Liver (tissue), 9 donors: Measurements from ENCODE around the gene SYNPO2. TPM values are rescaled to one million over a fixed set of nuclear protein-coding genes. Genes with fewer than 3 reads are reported as not detected.

Experiments used
- DNase-seq: peaks from one replicate; pipeline ENCODE4 v3.0.0-alpha.2; 2017; ENCODE audit warnings: low spot score
- H3K27ac ChIP-seq, 2 donors: one replicate each; pipeline ENCODE4 v1.7.0; 2013; ENCODE audit warnings: inconsistent platforms in 2 of 2, low read length in 2 of 2, control low read depth in 1 of 2, low read depth in 1 of 2, mild to moderate bottlenecking in 1 of 2
- H3K27me3 ChIP-seq, 4 donors: one replicate each; pipeline versions ENCODE4 v1.6.1 to v1.7.0; 2013; ENCODE audit warnings: low read length in 3 of 4, inconsistent platforms in 1 of 4, mild to moderate bottlenecking in 1 of 4, moderate library complexity in 1 of 4; ENCODE audit not compliant: control insufficient read depth in 4 of 4, insufficient read depth in 4 of 4
- H3K36me3 ChIP-seq, 4 donors: one replicate each; pipeline versions ENCODE4 v1.6.1 to v1.7.0; 2013; ENCODE audit warnings: low read length in 3 of 4, mild to moderate bottlenecking in 3 of 4, low read depth in 1 of 4, moderate library complexity in 1 of 4; ENCODE audit not compliant: control insufficient read depth in 4 of 4, insufficient read depth in 3 of 4
- H3K4me1 ChIP-seq, 4 donors: one replicate each; pipeline versions ENCODE4 v1.6.1 to v1.7.0; 2013; ENCODE audit warnings: low read length in 3 of 4, mild to moderate bottlenecking in 3 of 4, moderate library complexity in 1 of 4; ENCODE audit not compliant: control insufficient read depth in 4 of 4, insufficient read depth in 4 of 4
- H3K4me3 ChIP-seq, 3 donors: one replicate each; pipeline versions ENCODE4 v1.6.1 to v1.7.0; 2013; ENCODE audit warnings: low read length in 3 of 3, control low read depth in 1 of 3, low read depth in 1 of 3, mild to moderate bottlenecking in 1 of 3
- H3K9ac ChIP-seq, 2 donors: one replicate each; pipeline ENCODE4 v1.7.0; 2013; ENCODE audit warnings: low read length in 2 of 2, mild to moderate bottlenecking in 2 of 2, moderate library complexity in 2 of 2, control low read depth in 1 of 2, low read depth in 1 of 2
- H3K9me3 ChIP-seq, 4 donors: one replicate each; pipeline versions ENCODE4 v1.6.1 to v1.7.0; 2013; ENCODE audit warnings: low read length in 3 of 4; ENCODE audit not compliant: control insufficient read depth in 4 of 4
- ATF3 ChIP-seq: IDR thresholded peaks from 2 replicates; pipeline ENCODE4 v1.6.1; 2016; ENCODE audit warnings: antibody characterized with exemption
- EGR1 ChIP-seq, 2 donors: IDR thresholded peaks; 2 replicates each; pipeline ENCODE4 v1.6.1; 2016 to 2018; ENCODE audit warnings: antibody characterized with exemption in 2 of 2, low read depth in 2 of 2
- FOXA1 ChIP-seq: IDR thresholded peaks from 2 replicates; pipeline ENCODE4 v1.6.1; 2016; ENCODE audit warnings: antibody characterized with exemption
- FOXA2 ChIP-seq: IDR thresholded peaks from 2 replicates; pipeline ENCODE4 v1.6.1; 2016; ENCODE audit warnings: antibody characterized with exemption
- GABPA ChIP-seq, 2 donors: IDR thresholded peaks in 1 of 2; conservative IDR thresholded peaks in 1 of 2; 2 replicates each; pipeline ENCODE4 v1.6.1; 2016; ENCODE audit warnings: antibody characterized with exemption in 2 of 2, mild to moderate bottlenecking in 1 of 2, moderate library complexity in 1 of 2
- HNF4A ChIP-seq, 2 donors: conservative IDR thresholded peaks; 2 replicates each; pipeline ENCODE4 v1.6.1; 2016; ENCODE audit warnings: antibody characterized with exemption in 2 of 2, mild to moderate bottlenecking in 2 of 2
- HNF4G ChIP-seq: IDR thresholded peaks from 2 replicates; pipeline ENCODE4 v1.6.1; 2016; ENCODE audit warnings: antibody characterized with exemption
- JUND ChIP-seq, 2 donors: IDR thresholded peaks; 2 replicates each; pipeline ENCODE4 v1.6.1; 2016; ENCODE audit warnings: antibody characterized with exemption in 2 of 2
- NR2F2 ChIP-seq: IDR thresholded peaks from 2 replicates; pipeline ENCODE4 v1.6.1; 2016; ENCODE audit warnings: antibody characterized with exemption
- RAD21 ChIP-seq, 2 donors: IDR thresholded peaks; 2 replicates each; pipeline ENCODE4 v1.6.1; 2016; ENCODE audit warnings: antibody characterized with exemption in 2 of 2, mild to moderate bottlenecking in 2 of 2
- RXRA ChIP-seq, 2 donors: IDR thresholded peaks; 2 replicates each; pipeline ENCODE4 v1.6.1; 2017 to 2018; ENCODE audit warnings: antibody characterized with exemption in 2 of 2, mild to moderate bottlenecking in 1 of 2
- SP1 ChIP-seq: IDR thresholded peaks from 2 replicates; pipeline ENCODE4 v1.6.1; 2018; ENCODE audit warnings: antibody characterized with exemption, mild to moderate bottlenecking
- TAF1 ChIP-seq: conservative IDR thresholded peaks from 2 replicates; pipeline ENCODE4 v1.6.1; 2016; ENCODE audit warnings: antibody characterized with exemption, mild to moderate bottlenecking
- YY1 ChIP-seq: IDR thresholded peaks from 2 replicates; pipeline ENCODE4 v1.6.1; 2016; ENCODE audit warnings: antibody characterized with exemption, mild to moderate bottlenecking
- ZBTB33 ChIP-seq: IDR thresholded peaks from 2 replicates; pipeline ENCODE4 v1.6.1; 2016; ENCODE audit warnings: antibody characterized with exemption
- WGBS: extraction: QIAGEN DNeasy Blood & Tissue Kit; methylation state at CpG from one replicate; pipeline ENCODE4 v1.1.7; 2013; 5-methylcytosine and 5-hydroxymethylcytosine counted together
- polyA plus RNA-seq, 2 donors: library from polyadenylated mRNA; stranded (reverse) in 1 of 2; unstranded in 1 of 2; fragments of 200-250 nt in 1 of 2; fragments of >200 nt in 1 of 2; fragmentation: Nextera tagmentation in 1 of 2; extraction: Ambion mirVana in 1 of 2; gene quantifications; one replicate each; pipeline versions ENCODE4 v1.2.1 to v1.2.3, GENCODE V29; 2013 to 2015
- total RNA-seq, 2 donors: library from RNA; depleted of rRNA; stranded (reverse); fragments of >200 nt; gene quantifications; one replicate each; pipeline ENCODE4 v1.2.3, GENCODE V29; 2014
- TF ChIP-seq, protein P1 (sequence below): fragments of 150-350 bp; IDR thresholded peaks from 2 replicates; pipeline ENCODE4 v1.5.1; 2017; ENCODE audit warnings: improper control_type of control experiment, low read depth, low read length; ENCODE audit not compliant: missing input control
- TF ChIP-seq, protein P2 (sequence below): IDR thresholded peaks from 2 replicates; pipeline ENCODE4 v1.6.1; 2016; ENCODE audit warnings: antibody characterized with exemption, mild to moderate bottlenecking
- TF ChIP-seq, protein P3 (sequence below): IDR thresholded peaks from 2 replicates; pipeline ENCODE4 v1.6.1; 2016; ENCODE audit warnings: antibody characterized with exemption
- donor health status: healthy.
- donor health status: healthy.
- donor health status: healthy.
- donor health status: healthy.
- donor health status: healthy.

The SYNPO2 gene
- total and polyA plus RNA-seq, 4 donors, result 2.4 to 10.9 (median 3.4) TPM

DNA sequence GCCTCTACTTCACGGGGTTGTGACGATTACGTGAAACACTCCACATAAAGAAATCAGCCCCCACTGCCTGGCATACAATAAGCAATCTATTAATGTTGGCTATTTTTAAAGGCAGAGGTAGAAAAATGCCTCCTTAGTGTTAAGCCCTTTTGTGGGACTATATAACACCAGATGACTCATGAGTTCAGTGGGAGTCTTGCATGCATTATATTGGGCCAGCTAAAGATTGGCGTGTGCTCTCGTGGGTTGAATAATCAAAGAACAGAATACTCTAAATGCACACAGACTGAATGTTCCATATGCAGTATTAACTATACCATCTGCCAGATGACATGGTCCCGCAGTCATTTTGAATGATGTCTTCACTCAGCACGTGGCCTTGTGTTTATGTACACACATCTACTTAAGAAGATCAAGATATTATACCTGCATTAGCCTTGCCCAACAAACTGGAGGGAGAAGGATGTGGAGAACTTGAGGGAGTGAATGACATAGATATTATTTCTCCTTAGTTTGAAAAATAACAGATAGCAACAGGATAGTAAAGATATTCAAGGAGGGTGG lies 162.0 kb downstream of the SYNPO2 start:
- no peak overlapping the region for H3K27ac ChIP-seq
- no peak for TF ChIP-seq YY1
- no peak for TF ChIP-seq RAD21 (IDR thresholded peaks at IDR 0.05)
- TF ChIP-seq RXRA (IDR thresholded peaks at IDR 0.05), result no peak
- TF ChIP-seq HNF4G, result no peak
- TF ChIP-seq, protein P1, sequence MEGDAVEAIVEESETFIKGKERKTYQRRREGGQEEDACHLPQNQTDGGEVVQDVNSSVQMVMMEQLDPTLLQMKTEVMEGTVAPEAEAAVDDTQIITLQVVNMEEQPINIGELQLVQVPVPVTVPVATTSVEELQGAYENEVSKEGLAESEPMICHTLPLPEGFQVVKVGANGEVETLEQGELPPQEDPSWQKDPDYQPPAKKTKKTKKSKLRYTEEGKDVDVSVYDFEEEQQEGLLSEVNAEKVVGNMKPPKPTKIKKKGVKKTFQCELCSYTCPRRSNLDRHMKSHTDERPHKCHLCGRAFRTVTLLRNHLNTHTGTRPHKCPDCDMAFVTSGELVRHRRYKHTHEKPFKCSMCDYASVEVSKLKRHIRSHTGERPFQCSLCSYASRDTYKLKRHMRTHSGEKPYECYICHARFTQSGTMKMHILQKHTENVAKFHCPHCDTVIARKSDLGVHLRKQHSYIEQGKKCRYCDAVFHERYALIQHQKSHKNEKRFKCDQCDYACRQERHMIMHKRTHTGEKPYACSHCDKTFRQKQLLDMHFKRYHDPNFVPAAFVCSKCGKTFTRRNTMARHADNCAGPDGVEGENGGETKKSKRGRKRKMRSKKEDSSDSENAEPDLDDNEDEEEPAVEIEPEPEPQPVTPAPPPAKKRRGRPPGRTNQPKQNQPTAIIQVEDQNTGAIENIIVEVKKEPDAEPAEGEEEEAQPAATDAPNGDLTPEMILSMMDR, result no peak
- TF ChIP-seq JUND (IDR thresholded peaks at IDR 0.05), result no peak
- no peak for TF ChIP-seq ZBTB33
- TF ChIP-seq EGR1 (IDR thresholded peaks at IDR 0.05; ENCODE audit: low read depth in 2 of 2), result no peak
- no peak for TF ChIP-seq FOXA2
- TF ChIP-seq NR2F2, result no peak
- TF ChIP-seq, protein P2, sequence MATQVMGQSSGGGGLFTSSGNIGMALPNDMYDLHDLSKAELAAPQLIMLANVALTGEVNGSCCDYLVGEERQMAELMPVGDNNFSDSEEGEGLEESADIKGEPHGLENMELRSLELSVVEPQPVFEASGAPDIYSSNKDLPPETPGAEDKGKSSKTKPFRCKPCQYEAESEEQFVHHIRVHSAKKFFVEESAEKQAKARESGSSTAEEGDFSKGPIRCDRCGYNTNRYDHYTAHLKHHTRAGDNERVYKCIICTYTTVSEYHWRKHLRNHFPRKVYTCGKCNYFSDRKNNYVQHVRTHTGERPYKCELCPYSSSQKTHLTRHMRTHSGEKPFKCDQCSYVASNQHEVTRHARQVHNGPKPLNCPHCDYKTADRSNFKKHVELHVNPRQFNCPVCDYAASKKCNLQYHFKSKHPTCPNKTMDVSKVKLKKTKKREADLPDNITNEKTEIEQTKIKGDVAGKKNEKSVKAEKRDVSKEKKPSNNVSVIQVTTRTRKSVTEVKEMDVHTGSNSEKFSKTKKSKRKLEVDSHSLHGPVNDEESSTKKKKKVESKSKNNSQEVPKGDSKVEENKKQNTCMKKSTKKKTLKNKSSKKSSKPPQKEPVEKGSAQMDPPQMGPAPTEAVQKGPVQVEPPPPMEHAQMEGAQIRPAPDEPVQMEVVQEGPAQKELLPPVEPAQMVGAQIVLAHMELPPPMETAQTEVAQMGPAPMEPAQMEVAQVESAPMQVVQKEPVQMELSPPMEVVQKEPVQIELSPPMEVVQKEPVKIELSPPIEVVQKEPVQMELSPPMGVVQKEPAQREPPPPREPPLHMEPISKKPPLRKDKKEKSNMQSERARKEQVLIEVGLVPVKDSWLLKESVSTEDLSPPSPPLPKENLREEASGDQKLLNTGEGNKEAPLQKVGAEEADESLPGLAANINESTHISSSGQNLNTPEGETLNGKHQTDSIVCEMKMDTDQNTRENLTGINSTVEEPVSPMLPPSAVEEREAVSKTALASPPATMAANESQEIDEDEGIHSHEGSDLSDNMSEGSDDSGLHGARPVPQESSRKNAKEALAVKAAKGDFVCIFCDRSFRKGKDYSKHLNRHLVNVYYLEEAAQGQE, result no peak
- TF ChIP-seq GABPA (IDR thresholded peaks at IDR 0.05 in 1 of 2, conservative IDR thresholded peaks at IDR 0.05 in 1 of 2), result no peak
- no peak for TF ChIP-seq TAF1
- TF ChIP-seq HNF4A (conservative IDR thresholded peaks at IDR 0.05), result no peak
- TF ChIP-seq ATF3, result no peak
- TF ChIP-seq SP1, result no peak
- TF ChIP-seq, protein P3, sequence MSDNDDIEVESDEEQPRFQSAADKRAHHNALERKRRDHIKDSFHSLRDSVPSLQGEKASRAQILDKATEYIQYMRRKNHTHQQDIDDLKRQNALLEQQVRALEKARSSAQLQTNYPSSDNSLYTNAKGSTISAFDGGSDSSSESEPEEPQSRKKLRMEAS, result no peak
- no peak for TF ChIP-seq FOXA1
- WGBS, result 93% methylated on average over 7 of the region's 7 CpGs

More for the DNA sequence above, 162.0 kb downstream of the SYNPO2 start:
- no peaks in the 10 kb centered on the region for H3K36me3 ChIP-seq
- no peak for DNase-seq
- H3K4me1 ChIP-seq, result no peaks in the 10 kb centered on the region
- H3K9ac ChIP-seq, result no peak overlapping the region
- H3K27me3 ChIP-seq, result no peaks in the 10 kb centered on the region
- H3K4me3 ChIP-seq, result no peak overlapping the region
- H3K9me3 ChIP-seq, result no peaks in the 10 kb centered on the region
